K562 (cell line): ENCODE measurements around the gene ARHGAP30. TPM values are rescaled to one million over a fixed set of nuclear protein-coding genes. Genes with fewer than 3 reads are reported as not detected.
A peak's percentile ranks its signal among the peaks of the same experiment; 100 is the strongest.

ENCODE experiments used
- CTCFL ChIP-seq: IDR thresholded peaks from 2 replicates; pipeline ENCODE4 v1.6.1; 2011; ENCODE audit warnings: borderline replicate concordance, low read depth, mild to moderate bottlenecking, moderate library complexity, low read length; ENCODE audit not compliant: insufficient read depth, poor library complexity, severe bottlenecking
- DIDO1 ChIP-seq: fragments of 450-650 bp; IDR thresholded peaks from 2 replicates; pipeline ENCODE4 v1.6.1; 2016; ENCODE audit warnings: low read depth, missing biosample characterization, missing genetic modification characterization
- ELK1 ChIP-seq: sonication (generic); formaldehyde crosslinking; IDR thresholded peaks from 2 replicates; pipeline ENCODE4 v1.8.1; 2022; ENCODE audit warnings: missing genetic modification reagents
- FOS ChIP-seq: IDR thresholded peaks from 3 replicates; pipeline ENCODE4 v1.6.1; 2011; ENCODE audit not compliant: insufficient read length; ENCODE audit errors: extremely low read depth
- GTF2F1 ChIP-seq: IDR thresholded peaks from 2 replicates; pipeline ENCODE4 v1.6.1; 2011; ENCODE audit warnings: low read depth, low read length, improper control_type of control experiment
- KDM5B ChIP-seq: fragments of 200-600 bp; sonication (generic); IDR thresholded peaks from 2 replicates; pipeline ENCODE4 v1.6.1; 2012; ENCODE audit warnings: low read depth, mild to moderate bottlenecking, moderate library complexity, low read length, control low read depth, inconsistent platforms; ENCODE audit not compliant: insufficient replicate concordance
- KLF13 ChIP-seq: fragments of 450-650 bp; IDR thresholded peaks from 2 replicates; pipeline ENCODE4 v1.6.1; 2016; ENCODE audit warnings: missing genetic modification characterization, low read depth, mild to moderate bottlenecking, missing compliant biosample characterization, moderate library complexity, borderline replicate concordance
- MIER1 ChIP-seq: fragments of 450-650 bp; IDR thresholded peaks from 2 replicates; pipeline ENCODE4 v1.6.1; 2016; ENCODE audit warnings: antibody characterized with exemption, mild to moderate bottlenecking, low read depth
- OTX1 ChIP-seq: fragments of 450-650 bp; formaldehyde crosslinking; IDR thresholded peaks from 2 replicates; pipeline ENCODE4 v1.4.0; 2022; ENCODE audit warnings: mild to moderate bottlenecking
- PHB2 ChIP-seq: fragments of 450-650 bp; IDR thresholded peaks from 2 replicates; pipeline ENCODE4 v1.6.1; 2017; ENCODE audit warnings: low read depth
- PTTG1 ChIP-seq: fragments of 450-650 bp; IDR thresholded peaks from 2 replicates; pipeline ENCODE4 v1.6.1; 2016; ENCODE audit warnings: low read depth, mild to moderate bottlenecking, missing genetic modification characterization, missing compliant biosample characterization
- TCF7L2 ChIP-seq: fragments of 150-350 bp; IDR thresholded peaks from 2 replicates; pipeline ENCODE4 v1.6.1; 2016; ENCODE audit warnings: low read depth, mild to moderate bottlenecking, low read length, moderate library complexity
- TRIM28 ChIP-seq: fragments of 450-650 bp; IDR thresholded peaks from 2 replicates; pipeline ENCODE4 v1.6.1; 2017
- TSHZ1 ChIP-seq: fragments of 250-450 bp; sonication (Bioruptor Pico); IDR thresholded peaks from 2 replicates; pipeline ENCODE4 v1.4.0; 2020; ENCODE audit warnings: mild to moderate bottlenecking, moderate library complexity
- polyA plus RNA-seq, 8 experiments: library from polyadenylated mRNA; depleted of rRNA in 4 of 8; stranded (reverse) in 5 of 8; unstranded in 3 of 8; fragments of >200 nt; fragmentation: Nextera tagmentation in 2 of 8; fragmentation: Illumina TruSeq in 1 of 8; extraction: Ambion mirVana in 2 of 8; extraction: Trizol in 1 of 8; gene quantifications; 2 replicates each; pipeline versions ENCODE4 v1.2.1 to v1.2.3, GENCODE V29; 2011 to 2014; ENCODE audit warnings: inconsistent platforms in 1 of 8, missing spikeins in 1 of 8
- total RNA-seq, 7 experiments: library from RNA; depleted of rRNA in 6 of 7; stranded (reverse); fragments of >200 nt in 6 of 7; fragmentation: Illumina TruSeq in 2 of 7; extraction: Trizol in 2 of 7; gene quantifications; 2 replicates each; pipeline versions ENCODE4 v1.2.1 to v1.2.3, GENCODE V29; 2011 to 2021; ENCODE audit warnings: low replicate concordance in 1 of 7
- TF ChIP-seq, protein P1 (sequence below): sonication (generic); formaldehyde crosslinking; IDR thresholded peaks from 2 replicates; pipeline ENCODE4 v1.8.0; 2023; ENCODE audit warnings: mild to moderate bottlenecking, missing genetic modification reagents
- TF ChIP-seq, protein P2 (sequence below): fragments of 200-400 bp; formaldehyde crosslinking; IDR thresholded peaks from 2 replicates; pipeline ENCODE4 v1.6.1; 2017; ENCODE audit warnings: mild to moderate bottlenecking, low read depth, low read length, moderate library complexity

ARHGAP30 gene
- total and polyA plus RNA-seq, 9 of the 15 experiments (the other 6 are each of a cell fraction or from before 2014, with no cell fraction given) = 0.01 to 0.73 (median 0.12) TPM

- TF ChIP-seq ELK1 (CRISPR knock-in tag) (no peak), FOS (no peak), PHB2 (no peak), TSHZ1 (CRISPR knock-in tag) (no peak), KDM5B (peak; percentile 21), CTCFL (no peak), OTX1 (CRISPR knock-in tag) (no peak), TCF7L2 (no peak), GTF2F1 (no peak), MIER1 (no peak), PTTG1 (tag) (no peak), TRIM28 (no peak), DIDO1 (tag) (no peak), KLF13 (no peak)
- TF ChIP-seq, protein P1, sequence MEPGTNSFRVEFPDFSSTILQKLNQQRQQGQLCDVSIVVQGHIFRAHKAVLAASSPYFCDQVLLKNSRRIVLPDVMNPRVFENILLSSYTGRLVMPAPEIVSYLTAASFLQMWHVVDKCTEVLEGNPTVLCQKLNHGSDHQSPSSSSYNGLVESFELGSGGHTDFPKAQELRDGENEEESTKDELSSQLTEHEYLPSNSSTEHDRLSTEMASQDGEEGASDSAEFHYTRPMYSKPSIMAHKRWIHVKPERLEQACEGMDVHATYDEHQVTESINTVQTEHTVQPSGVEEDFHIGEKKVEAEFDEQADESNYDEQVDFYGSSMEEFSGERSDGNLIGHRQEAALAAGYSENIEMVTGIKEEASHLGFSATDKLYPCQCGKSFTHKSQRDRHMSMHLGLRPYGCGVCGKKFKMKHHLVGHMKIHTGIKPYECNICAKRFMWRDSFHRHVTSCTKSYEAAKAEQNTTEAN (CRISPR knock-in tag) = no peak
- TF ChIP-seq, protein P2, sequence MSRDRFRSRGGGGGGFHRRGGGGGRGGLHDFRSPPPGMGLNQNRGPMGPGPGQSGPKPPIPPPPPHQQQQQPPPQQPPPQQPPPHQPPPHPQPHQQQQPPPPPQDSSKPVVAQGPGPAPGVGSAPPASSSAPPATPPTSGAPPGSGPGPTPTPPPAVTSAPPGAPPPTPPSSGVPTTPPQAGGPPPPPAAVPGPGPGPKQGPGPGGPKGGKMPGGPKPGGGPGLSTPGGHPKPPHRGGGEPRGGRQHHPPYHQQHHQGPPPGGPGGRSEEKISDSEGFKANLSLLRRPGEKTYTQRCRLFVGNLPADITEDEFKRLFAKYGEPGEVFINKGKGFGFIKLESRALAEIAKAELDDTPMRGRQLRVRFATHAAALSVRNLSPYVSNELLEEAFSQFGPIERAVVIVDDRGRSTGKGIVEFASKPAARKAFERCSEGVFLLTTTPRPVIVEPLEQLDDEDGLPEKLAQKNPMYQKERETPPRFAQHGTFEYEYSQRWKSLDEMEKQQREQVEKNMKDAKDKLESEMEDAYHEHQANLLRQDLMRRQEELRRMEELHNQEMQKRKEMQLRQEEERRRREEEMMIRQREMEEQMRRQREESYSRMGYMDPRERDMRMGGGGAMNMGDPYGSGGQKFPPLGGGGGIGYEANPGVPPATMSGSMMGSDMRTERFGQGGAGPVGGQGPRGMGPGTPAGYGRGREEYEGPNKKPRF = no peak
Observed at GRCh38 chr1:161019751-161020495, 49.8 kb downstream of the ARHGAP30 start (continued).
